ENCODE data around the gene BCO1. TPM values are rescaled to one million over a fixed set of nuclear protein-coding genes. Genes with fewer than 3 reads are reported as not detected.

Gene BCO1
- polyA plus RNA-seq, 4 donors: 1.4 to 31.1 (median 17.8) TPM

- Histone ChIP-seq H3K9me3 (ENCODE audit: control insufficient read depth in 2 of 2, insufficient read depth in 1 of 2, low read depth in 1 of 2, low read length in 1 of 2) (no peaks in the 10 kb centered on the region), H3K36me3 (ENCODE audit: control insufficient read depth in 3 of 3, insufficient read depth in 2 of 3, low read depth in 1 of 3, low read length in 3 of 3) (peaks cover 0 to 3% (median 2%) of the 10 kb centered on the region in 3 donors), H3K4me1 (ENCODE audit: control insufficient read depth in 3 of 3, insufficient read depth in 2 of 3, low read depth in 1 of 3, low read length in 2 of 3) (peaks cover 9 to 34% (median 13%) of the 10 kb centered on the region in 3 donors), H3K27me3 (ENCODE audit: control insufficient read depth in 3 of 3, insufficient read depth in 3 of 3, low read length in 3 of 3) (no peaks in the 10 kb centered on the region), H3K27ac (ENCODE audit: low read depth in 1 of 3, low read length in 2 of 3) (peak overlapping the region; percentile 66 to 89 (median 85)), H3K4me3 (ENCODE audit: low read depth in 1 of 3, low read length in 3 of 3) (no peak overlapping the region)
- WGBS, 3 donors: 62 to 69% (median 63%) methylated on average over 10 of the region's 10 CpGs
- DNase-seq: no peak
- no peak for FAIRE-seq
Observed at GRCh38 chr16:81273223-81273950, 34.9 kb downstream of the BCO1 start.

DNA sequence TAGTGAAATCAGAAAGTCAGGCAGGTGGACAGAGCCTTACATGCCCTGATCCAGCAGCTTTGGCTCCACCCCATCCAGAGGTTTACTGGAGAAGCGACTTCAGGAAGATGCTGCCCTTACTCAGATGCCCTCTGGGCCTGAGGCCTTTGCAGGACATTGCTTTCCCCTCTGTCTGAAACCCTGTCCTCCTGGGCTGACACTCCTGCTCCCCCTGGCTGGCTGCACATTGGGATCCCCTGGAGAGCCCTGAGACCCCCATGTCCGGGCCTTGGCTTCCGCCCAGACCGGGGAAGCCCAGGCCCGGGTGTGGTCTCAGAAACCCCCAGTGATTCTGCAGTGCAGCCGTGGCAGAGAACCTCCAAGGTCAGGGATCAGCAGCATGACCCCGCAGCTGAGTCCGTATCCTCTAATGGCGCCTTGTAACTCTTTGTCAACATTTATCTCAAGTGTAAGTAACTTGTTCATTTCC lies 36.6 kb downstream of the BCO1 start:
- WGBS, 3 donors: 49 to 68% (median 65%) methylated on average over 9 of the region's 9 CpGs
- Histone ChIP-seq H3K27ac (ENCODE audit: low read depth in 1 of 3, low read length in 2 of 3) (peak overlapping the region; percentile 66 to 89 (median 82)), H3K27me3 (ENCODE audit: control insufficient read depth in 3 of 3, insufficient read depth in 3 of 3, low read length in 3 of 3) (no peaks in the 10 kb centered on the region), H3K9me3 (ENCODE audit: control insufficient read depth in 2 of 2, insufficient read depth in 1 of 2, low read depth in 1 of 2, low read length in 1 of 2) (no peaks in the 10 kb centered on the region), H3K36me3 (ENCODE audit: control insufficient read depth in 3 of 3, insufficient read depth in 2 of 3, low read depth in 1 of 3, low read length in 3 of 3) (peaks cover 0 to 3% (median 2%) of the 10 kb centered on the region in 3 donors), H3K4me3 (ENCODE audit: low read depth in 1 of 3, low read length in 3 of 3) (no peak overlapping the region), H3K4me1 (ENCODE audit: control insufficient read depth in 3 of 3, insufficient read depth in 2 of 3, low read depth in 1 of 3, low read length in 2 of 3) (peaks cover 9 to 34% (median 13%) of the 10 kb centered on the region in 3 donors)
- DNase-seq: peak; percentile 39 to 58
- no peak for FAIRE-seq

DNA sequence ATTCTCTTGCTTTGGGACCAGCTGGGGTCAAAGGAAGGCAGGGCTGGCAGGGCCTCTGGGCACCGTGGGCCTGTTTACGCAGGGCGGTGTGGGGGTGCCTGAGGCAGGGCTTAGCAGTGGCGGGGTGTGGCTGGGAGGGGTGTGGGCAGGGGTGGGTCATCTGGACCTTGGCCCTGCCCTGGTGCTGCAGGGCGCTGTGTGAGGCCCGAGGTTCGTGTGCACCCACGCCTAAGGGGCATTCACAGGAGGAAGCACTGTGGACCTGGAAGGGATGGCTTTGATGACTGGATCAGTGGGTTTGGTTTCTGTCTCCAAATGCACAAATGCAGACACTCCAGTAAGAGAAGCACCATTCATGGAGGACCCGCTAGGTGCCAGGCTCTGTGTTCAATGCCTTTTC lies 37.3 kb downstream of the BCO1 start:
- Histone ChIP-seq H3K36me3 (ENCODE audit: control insufficient read depth in 3 of 3, insufficient read depth in 2 of 3, low read depth in 1 of 3, low read length in 3 of 3) (peaks cover 0 to 3% (median 2%) of the 10 kb centered on the region in 3 donors), H3K9me3 (ENCODE audit: control insufficient read depth in 2 of 2, insufficient read depth in 1 of 2, low read depth in 1 of 2, low read length in 1 of 2) (no peaks in the 10 kb centered on the region), H3K27ac (ENCODE audit: low read depth in 1 of 3, low read length in 2 of 3) (peak overlapping the region; percentile 68 to 89 (median 82)), H3K4me3 (ENCODE audit: low read depth in 1 of 3, low read length in 3 of 3) (no peak overlapping the region), H3K27me3 (ENCODE audit: control insufficient read depth in 3 of 3, insufficient read depth in 3 of 3, low read length in 3 of 3) (no peaks in the 10 kb centered on the region), H3K4me1 (ENCODE audit: control insufficient read depth in 3 of 3, insufficient read depth in 2 of 3, low read depth in 1 of 3, low read length in 2 of 3) (peaks cover 9 to 34% (median 13%) of the 10 kb centered on the region in 3 donors)
- WGBS, 3 donors: 24 to 69% (median 38%) methylated on average over 9 of the region's 9 CpGs
- DNase-seq (peak; percentile 78 to 93), FAIRE-seq (no peak)

GRCh38 chr16:81276323-81276722 lies 37.8 kb downstream of the BCO1 start:
- H3K27me3 ChIP-seq (ENCODE audit: control insufficient read depth in 3 of 3, insufficient read depth in 3 of 3, low read length in 3 of 3): no peaks in the 10 kb centered on the region
- peaks cover 9 to 34% (median 13%) of the 10 kb centered on the region in 3 donors for H3K4me1 ChIP-seq (ENCODE audit: control insufficient read depth in 3 of 3, insufficient read depth in 2 of 3, low read depth in 1 of 3, low read length in 2 of 3)
- DNase-seq: no peak
- FAIRE-seq: no peak
- H3K9me3 ChIP-seq (ENCODE audit: control insufficient read depth in 2 of 2, insufficient read depth in 1 of 2, low read depth in 1 of 2, low read length in 1 of 2): no peaks in the 10 kb centered on the region
- H3K27ac ChIP-seq (ENCODE audit: low read depth in 1 of 3, low read length in 2 of 3): peak overlapping the region; percentile 28 to 79 (median 68)
- H3K4me3 ChIP-seq (ENCODE audit: low read depth in 1 of 3, low read length in 3 of 3): no peak overlapping the region
- 82 to 96% (median 84%) methylated on average over 3 of the region's 3 CpGs for WGBS, 3 donors
- H3K36me3 ChIP-seq (ENCODE audit: control insufficient read depth in 3 of 3, insufficient read depth in 2 of 3, low read depth in 1 of 3, low read length in 3 of 3): peaks cover 0 to 3% (median 2%) of the 10 kb centered on the region in 3 donors

- Histone ChIP-seq H3K36me3 (ENCODE audit: control insufficient read depth in 3 of 3, insufficient read depth in 2 of 3, low read depth in 1 of 3, low read length in 3 of 3) (peaks cover 0 to 3% (median 2%) of the 10 kb centered on the region in 3 donors), H3K27me3 (ENCODE audit: control insufficient read depth in 3 of 3, insufficient read depth in 3 of 3, low read length in 3 of 3) (no peaks in the 10 kb centered on the region), H3K4me3 (ENCODE audit: low read depth in 1 of 3, low read length in 3 of 3) (no peak overlapping the region), H3K4me1 (ENCODE audit: control insufficient read depth in 3 of 3, insufficient read depth in 2 of 3, low read depth in 1 of 3, low read length in 2 of 3) (peaks cover 9 to 34% (median 13%) of the 10 kb centered on the region in 3 donors), H3K9me3 (ENCODE audit: control insufficient read depth in 2 of 2, insufficient read depth in 1 of 2, low read depth in 1 of 2, low read length in 1 of 2) (no peaks in the 10 kb centered on the region), H3K27ac (ENCODE audit: low read depth in 1 of 3, low read length in 2 of 3) (no peak overlapping the region)
- DNase-seq (peak; percentile 42 to 58), FAIRE-seq (no peak)
- WGBS, 3 donors: 61 to 72% (median 62%) methylated on average over 6 of the region's 6 CpGs
Observed at GRCh38 chr16:81277541-81278080, 39.1 kb downstream of the BCO1 start.

DNA sequence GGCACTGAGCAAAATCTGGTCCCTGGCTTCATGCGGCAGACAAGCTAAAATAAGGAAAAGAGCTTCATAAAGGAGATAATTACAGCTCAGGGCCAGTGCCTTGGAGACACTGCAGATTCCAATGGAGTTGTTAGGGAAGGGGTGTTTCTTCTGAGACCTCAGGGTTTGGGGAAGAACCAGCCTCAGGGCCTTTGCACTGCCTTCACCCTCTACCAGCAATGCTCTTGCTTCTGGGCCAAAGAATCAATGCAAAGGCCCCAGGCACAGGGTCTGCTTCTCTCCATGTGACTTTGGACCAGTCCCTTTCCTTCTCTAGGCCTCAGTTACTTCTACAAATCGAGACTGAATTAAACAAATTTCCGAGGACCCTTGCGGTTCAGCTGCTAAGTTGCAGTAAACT lies 40.0 kb downstream of the BCO1 start:
- H3K27ac ChIP-seq (ENCODE audit: low read depth in 1 of 3, low read length in 2 of 3): no peak overlapping the region
- H3K27me3 ChIP-seq (ENCODE audit: control insufficient read depth in 3 of 3, insufficient read depth in 3 of 3, low read length in 3 of 3): no peaks in the 10 kb centered on the region
- DNase-seq: no peak
- no peaks in the 10 kb centered on the region for H3K9me3 ChIP-seq (ENCODE audit: control insufficient read depth in 2 of 2, insufficient read depth in 1 of 2, low read depth in 1 of 2, low read length in 1 of 2)
- WGBS, 3 donors: 89 to 97% (median 93%) methylated on average over 4 of the region's 4 CpGs
- no peak for FAIRE-seq
- H3K4me3 ChIP-seq (ENCODE audit: low read depth in 1 of 3, low read length in 3 of 3): no peak overlapping the region
- H3K4me1 ChIP-seq (ENCODE audit: control insufficient read depth in 3 of 3, insufficient read depth in 2 of 3, low read depth in 1 of 3, low read length in 2 of 3): peaks cover 9 to 30% (median 10%) of the 10 kb centered on the region in 3 donors
- peaks cover 0 to 3% (median 0%) of the 10 kb centered on the region in 3 donors for H3K36me3 ChIP-seq (ENCODE audit: control insufficient read depth in 3 of 3, insufficient read depth in 2 of 3, low read depth in 1 of 3, low read length in 3 of 3)

DNA sequence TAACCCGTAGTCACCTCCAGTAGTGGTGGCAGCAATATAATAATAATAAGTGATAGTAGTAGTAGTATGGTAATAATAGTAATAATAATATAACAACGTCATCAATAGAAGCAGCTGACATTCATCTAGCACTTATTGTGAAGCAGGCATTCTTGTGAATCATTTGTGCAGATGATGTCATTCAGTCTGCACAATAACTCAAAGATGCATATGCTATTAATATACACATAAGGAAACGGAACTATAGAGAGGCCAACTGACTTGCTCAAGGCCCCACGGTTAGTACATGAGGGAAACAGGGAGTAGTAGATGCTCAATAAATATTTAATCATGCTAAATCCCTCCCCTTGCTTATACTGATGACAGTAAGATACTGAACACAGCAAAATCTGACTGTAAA lies 40.9 kb downstream of the BCO1 start:
- Histone ChIP-seq H3K36me3 (ENCODE audit: control insufficient read depth in 3 of 3, insufficient read depth in 2 of 3, low read depth in 1 of 3, low read length in 3 of 3) (peaks cover 0 to 3% (median 0%) of the 10 kb centered on the region in 3 donors), H3K4me1 (ENCODE audit: control insufficient read depth in 3 of 3, insufficient read depth in 2 of 3, low read depth in 1 of 3, low read length in 2 of 3) (peaks cover 9 to 24% (median 10%) of the 10 kb centered on the region in 3 donors), H3K4me3 (ENCODE audit: low read depth in 1 of 3, low read length in 3 of 3) (no peak overlapping the region), H3K27ac (ENCODE audit: low read depth in 1 of 3, low read length in 2 of 3) (no peak overlapping the region), H3K9me3 (ENCODE audit: control insufficient read depth in 2 of 2, insufficient read depth in 1 of 2, low read depth in 1 of 2, low read length in 1 of 2) (no peaks in the 10 kb centered on the region), H3K27me3 (ENCODE audit: control insufficient read depth in 3 of 3, insufficient read depth in 3 of 3, low read length in 3 of 3) (no peaks in the 10 kb centered on the region)
- DNase-seq: no peak
- FAIRE-seq: no peak
- 65 to 79% (median 75%) methylated on average over 4 of the region's 4 CpGs for WGBS, 3 donors

- WGBS, 3 donors: 51 to 59% (median 54%) methylated on average over 3 of the region's 3 CpGs
- Histone ChIP-seq H3K4me3 (ENCODE audit: low read depth in 1 of 3, low read length in 3 of 3) (no peak overlapping the region), H3K27ac (ENCODE audit: low read depth in 1 of 3, low read length in 2 of 3) (no peak overlapping the region), H3K27me3 (ENCODE audit: control insufficient read depth in 3 of 3, insufficient read depth in 3 of 3, low read length in 3 of 3) (no peaks in the 10 kb centered on the region), H3K36me3 (ENCODE audit: control insufficient read depth in 3 of 3, insufficient read depth in 2 of 3, low read depth in 1 of 3, low read length in 3 of 3) (peaks cover 0 to 3% (median 0%) of the 10 kb centered on the region in 3 donors), H3K4me1 (ENCODE audit: control insufficient read depth in 3 of 3, insufficient read depth in 2 of 3, low read depth in 1 of 3, low read length in 2 of 3) (peaks cover 1 to 14% (median 6%) of the 10 kb centered on the region in 3 donors), H3K9me3 (ENCODE audit: control insufficient read depth in 2 of 2, insufficient read depth in 1 of 2, low read depth in 1 of 2, low read length in 1 of 2) (no peaks in the 10 kb centered on the region)
- no peak for FAIRE-seq
- DNase-seq: no peak
Observed at GRCh38 chr16:81280393-81280792, 41.9 kb downstream of the BCO1 start.
